HG02642 (cell line): ENCODE data around the gene ZNF526.
"Not testable (repeated sequence)": the region's sequence is repeated elsewhere in the genome, so short reads cannot be mapped to it uniquely, and the experiment has no call there.

Experiments
- ATAC-seq: cut with Tn5 transposase; IDR thresholded peaks from one replicate; pipeline ENCODE4 v1.9.1; 2021; ENCODE audit warnings: mild to moderate bottlenecking; ENCODE audit not compliant: unreplicated experiment, poor library complexity

Gene ZNF526

GRCh38 chr19:42254850-42255765 is 35.0 kb downstream of the ZNF526 start, which contains the start of gene ERF:
Gene ERF (minus strand): TSS chr19:42255128. CDS start chr19:42254999, 129 bp downstream.
- peak; percentile 59 for ATAC-seq

- no peak for ATAC-seq
Observed at GRCh38 chr19:42255766-42256745, 35.9 kb downstream of the ZNF526 start.

GRCh38 chr19:42257842-42258241 is 37.7 kb downstream of the ZNF526 start:
- ATAC-seq, result not testable (repeated sequence)

- no peak for ATAC-seq
Observed at GRCh38 chr19:42261763-42262162, 41.7 kb downstream of the ZNF526 start.

- not testable (repeated sequence) for ATAC-seq
Observed at GRCh38 chr19:42266105-42266504, 46.0 kb downstream of the ZNF526 start.

GRCh38 chr19:42266928-42267603 is 47.0 kb downstream of the ZNF526 start:
- not testable (repeated sequence) for ATAC-seq

GRCh38 chr19:42267644-42268141 is 47.6 kb downstream of the ZNF526 start:
- no peak for ATAC-seq

GRCh38 chr19:42268142-42268703 is 48.1 kb downstream of the ZNF526 start:
- peak; percentile 61 for ATAC-seq

- ATAC-seq, result peak; percentile 75
Observed at GRCh38 chr19:42268704-42269477, 48.8 kb downstream of the ZNF526 start, which contains the start of gene CIC. Gene CIC (plus strand): TSS chr19:42269252. CDS start chr19:42271784, 2,532 bp downstream.

- ATAC-seq, result no peak
Observed at GRCh38 chr19:42269478-42270345, 49.6 kb downstream of the ZNF526 start.

GRCh38 chr19:42270346-42271044 is 50.4 kb downstream of the ZNF526 start:
- no peak for ATAC-seq

- no peak for ATAC-seq
Observed at GRCh38 chr19:42271045-42271419, 50.9 kb downstream of the ZNF526 start.

GRCh38 chr19:42271861-42272534 is 51.9 kb downstream of the ZNF526 start:
- ATAC-seq, result no peak

GRCh38 chr19:42272535-42272897 is 52.4 kb downstream of the ZNF526 start:
- no peak for ATAC-seq

GRCh38 chr19:42272989-42273406 is 52.9 kb downstream of the ZNF526 start:
- ATAC-seq, result no peak

- no peak for ATAC-seq
Observed at GRCh38 chr19:42273407-42274064, 53.4 kb downstream of the ZNF526 start.
